DMS 273 treated with DMSO at 0.1 percent for 48 hours (cell line): ENCODE data around the gene MAP3K7.

Source experiments
- DNase-seq: peaks from one replicate; lab custom pipeline; 2025; lab: John Stamatoyannopoulos, UW

Gene MAP3K7

GRCh38 chr6:90530882-90531281, 56.0 kb downstream of the MAP3K7 start:
- no peak for DNase-seq

- no peak for DNase-seq
Measured at GRCh38 chr6:90525421-90525820, 61.5 kb downstream of the MAP3K7 start.

GRCh38 chr6:90523779-90524310, 63.0 kb downstream of the MAP3K7 start:
- no peak for DNase-seq

- no peak for DNase-seq
Measured at GRCh38 chr6:90521955-90522354, 64.9 kb downstream of the MAP3K7 start.

- no peak for DNase-seq
Measured at GRCh38 chr6:90516074-90516660, 70.7 kb downstream of the MAP3K7 start.

GRCh38 chr6:90514496-90514895, 72.4 kb downstream of the MAP3K7 start:
- DNase-seq: no peak

GRCh38 chr6:90508753-90509152, 78.1 kb downstream of the MAP3K7 start:
- no peak for DNase-seq

GRCh38 chr6:90502866-90503407, 83.9 kb downstream of the MAP3K7 start:
- DNase-seq: no peak

GRCh38 chr6:90502381-90502780, 84.5 kb downstream of the MAP3K7 start:
- DNase-seq: no peak

- no peak for DNase-seq
Measured at GRCh38 chr6:90500458-90500857, 86.4 kb downstream of the MAP3K7 start.

- no peak for DNase-seq
Measured at GRCh38 chr6:90497411-90497810, 89.5 kb downstream of the MAP3K7 start.

GRCh38 chr6:90496258-90497016, 90.4 kb downstream of the MAP3K7 start:
- no peak for DNase-seq

GRCh38 chr6:90495216-90495817, 91.6 kb downstream of the MAP3K7 start:
- no peak for DNase-seq

GRCh38 chr6:90494067-90494780, 92.6 kb downstream of the MAP3K7 start:
- DNase-seq: no peak

GRCh38 chr6:90493332-90493731, 93.5 kb downstream of the MAP3K7 start:
- no peak for DNase-seq

- DNase-seq: no peak
Measured at GRCh38 chr6:90492798-90493197, 94.1 kb downstream of the MAP3K7 start.

GRCh38 chr6:90492369-90492768, 94.5 kb downstream of the MAP3K7 start:
- DNase-seq: no peak

GRCh38 chr6:90490030-90490716, 96.7 kb downstream of the MAP3K7 start:
- DNase-seq: no peak

GRCh38 chr6:90488816-90489215, 98.1 kb downstream of the MAP3K7 start:
- DNase-seq: no peak

GRCh38 chr6:90485635-90486277, 101.1 kb downstream of the MAP3K7 start:
- no peak for DNase-seq

GRCh38 chr6:90484903-90485302, 102.0 kb downstream of the MAP3K7 start:
- DNase-seq: no peak
